GM21737 (cell line): ENCODE data around the gene OPCML.

Source experiments
- ATAC-seq: cut with Tn5 transposase; IDR thresholded peaks from one replicate; pipeline ENCODE4 v1.9.1; 2021; ENCODE audit warnings: mild to moderate bottlenecking, moderate library complexity; ENCODE audit not compliant: unreplicated experiment

Gene OPCML

GRCh38 chr11:132610216-132610615 lies 922.1 kb downstream of the OPCML start:
- no peak for ATAC-seq

GRCh38 chr11:132607575-132607974 lies 924.7 kb downstream of the OPCML start:
- no peak for ATAC-seq

DNA sequence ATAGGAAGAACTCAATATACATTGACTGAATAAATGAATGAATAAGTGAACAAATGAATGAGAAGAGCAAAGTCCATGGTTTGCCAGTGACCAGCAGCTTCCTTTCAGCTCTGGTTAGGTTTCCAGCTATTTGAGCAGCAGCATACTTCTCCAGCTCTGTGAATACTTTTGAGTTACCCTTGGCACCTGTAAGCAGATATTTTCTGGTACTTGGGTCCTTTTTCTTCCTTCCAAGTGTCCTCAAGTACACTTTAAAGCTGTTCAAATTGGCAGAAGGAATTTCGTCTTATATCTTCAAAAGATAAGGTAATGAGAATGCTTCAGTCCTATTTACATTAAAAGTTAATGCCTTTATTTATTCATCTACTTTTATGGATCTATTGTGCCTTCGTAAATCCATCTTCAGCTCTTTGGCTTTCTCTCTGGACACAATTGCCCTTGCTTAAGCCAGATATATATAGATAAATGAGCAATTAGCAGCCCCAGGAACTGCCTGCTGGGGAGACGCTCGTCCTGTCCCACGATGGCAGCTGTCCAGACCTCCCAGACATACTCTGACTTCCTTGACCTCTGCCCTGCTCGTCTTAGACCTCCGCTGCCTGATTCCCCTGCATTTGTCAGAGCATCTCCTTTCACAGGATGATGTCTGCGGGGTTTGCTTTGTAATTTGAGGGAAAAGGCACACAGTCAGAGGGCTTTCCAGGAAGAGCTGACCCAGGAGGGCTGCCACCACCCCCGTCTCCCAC lies 926.3 kb downstream of the OPCML start:
- no peak for ATAC-seq

DNA sequence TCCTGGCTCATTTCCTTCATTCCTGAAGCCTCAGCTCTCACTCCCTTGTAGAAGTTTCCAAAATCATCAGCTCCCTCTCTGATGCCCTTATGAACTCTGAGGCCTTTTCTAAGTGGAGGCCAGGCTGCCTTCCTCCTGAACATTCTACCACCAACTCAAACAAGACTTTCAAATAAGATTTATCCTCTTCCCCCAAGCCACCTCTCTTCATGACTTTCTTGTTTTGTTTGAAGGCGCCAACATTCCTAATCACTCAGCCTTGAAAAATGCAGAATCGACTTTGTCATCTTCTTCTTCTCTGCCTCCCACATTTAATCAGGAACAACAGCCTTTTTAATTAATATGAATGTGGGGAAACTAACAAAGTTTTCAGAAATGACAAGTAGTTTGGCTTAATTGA lies 927.9 kb downstream of the OPCML start:
- ATAC-seq = no peak

DNA sequence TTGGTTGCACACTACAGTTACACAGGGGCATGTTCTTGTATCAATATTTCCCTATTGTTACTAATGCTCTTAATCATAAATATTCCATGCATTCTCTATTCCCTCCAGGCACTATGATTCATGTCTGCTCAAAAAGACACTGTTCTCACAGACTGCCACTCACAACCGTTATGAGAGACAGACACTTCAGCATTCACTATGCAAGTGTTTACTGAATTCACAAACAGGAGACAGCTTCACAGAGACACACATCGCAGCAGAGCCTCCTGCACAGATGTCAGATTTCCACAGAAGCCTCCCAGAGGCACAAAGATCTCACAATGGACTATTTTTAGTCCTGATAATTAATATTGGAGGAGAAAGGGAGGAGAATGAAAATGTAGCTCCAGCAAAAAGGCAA lies 930.4 kb downstream of the OPCML start:
- ATAC-seq = no peak

- no peak for ATAC-seq
Measured at GRCh38 chr11:132595711-132596134, 936.6 kb downstream of the OPCML start.

DNA sequence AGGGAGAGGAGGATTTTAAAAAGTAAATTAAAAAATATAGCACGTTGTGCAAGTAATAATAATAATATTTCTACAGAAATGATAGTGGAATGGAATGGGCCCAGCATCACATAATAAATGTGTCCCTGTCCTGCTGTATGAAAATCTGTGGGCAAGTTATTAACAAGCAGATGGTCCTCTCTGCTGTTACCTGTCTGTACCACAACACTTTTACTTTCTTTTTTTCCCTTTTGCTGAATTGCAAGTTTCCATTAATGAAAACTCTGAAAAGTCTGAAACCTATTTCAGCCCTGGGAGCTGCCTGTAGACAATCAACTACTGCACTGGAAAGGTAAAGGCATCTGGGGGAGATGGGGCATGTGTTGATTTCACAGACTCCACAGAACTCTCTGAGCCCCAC lies 937.1 kb downstream of the OPCML start:
- no peak for ATAC-seq

- no peak for ATAC-seq
Measured at GRCh38 chr11:132590986-132591385, 941.3 kb downstream of the OPCML start.

GRCh38 chr11:132590554-132590953 lies 941.7 kb downstream of the OPCML start:
- ATAC-seq = no peak

DNA sequence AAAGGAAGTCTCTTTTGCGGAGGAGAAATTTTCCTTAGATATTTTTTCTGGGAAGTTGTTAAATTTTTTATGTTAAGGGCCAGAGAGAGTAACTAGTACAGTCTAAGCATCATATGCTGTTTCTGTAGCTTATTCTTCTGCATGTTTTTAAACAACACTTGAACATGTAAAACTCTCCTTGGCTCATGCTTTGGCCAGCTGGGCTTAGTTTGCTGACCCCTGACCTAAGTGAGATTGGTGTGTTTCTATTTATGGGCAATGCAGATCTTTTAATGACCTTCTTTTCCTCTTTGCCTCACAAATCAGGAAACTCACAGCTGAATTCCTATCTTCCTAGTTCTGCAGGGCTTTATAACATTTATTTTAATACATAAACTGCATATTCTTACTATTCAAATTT lies 942.5 kb downstream of the OPCML start:
- no peak for ATAC-seq

DNA sequence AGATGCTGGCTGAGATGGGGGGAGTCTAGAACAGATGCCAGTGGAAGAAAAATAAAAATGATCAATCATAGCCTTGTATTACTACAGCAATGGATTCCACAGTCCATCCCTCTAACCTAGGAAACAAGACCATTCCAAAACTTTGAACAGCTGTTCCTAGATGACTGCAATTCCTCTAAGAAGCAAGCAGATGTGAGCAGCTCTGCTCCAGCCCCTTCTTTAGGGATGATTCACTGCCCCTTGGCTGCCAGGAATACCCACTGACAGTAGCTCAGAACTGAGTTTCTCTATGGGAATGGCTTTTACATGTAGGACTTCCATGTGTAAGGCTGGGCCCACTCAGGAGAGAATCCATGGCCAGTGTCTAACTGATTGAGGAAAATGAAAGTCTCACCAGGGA lies 943.9 kb downstream of the OPCML start:
- ATAC-seq = no peak

- no peak for ATAC-seq
Measured at GRCh38 chr11:132587716-132588115, 944.6 kb downstream of the OPCML start.

DNA sequence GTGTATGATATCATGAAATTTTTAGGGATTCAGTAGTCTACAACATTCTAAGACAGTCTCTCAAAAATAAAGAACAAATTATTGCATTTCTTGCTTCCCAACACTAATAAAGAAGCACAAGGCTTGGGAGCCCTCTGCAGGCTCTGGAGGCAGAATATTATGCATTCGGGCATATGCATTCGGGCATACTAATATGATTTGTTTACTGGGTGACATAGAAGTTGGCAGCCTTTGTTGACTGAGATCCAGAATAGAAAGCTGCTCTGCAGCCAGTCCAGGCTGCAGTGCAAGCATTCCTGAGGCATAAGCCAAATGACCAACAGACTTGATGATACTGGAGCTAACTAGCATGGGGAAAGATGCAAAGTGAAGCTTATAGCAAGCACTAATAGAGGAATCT lies 945.5 kb downstream of the OPCML start:
- no peak for ATAC-seq

GRCh38 chr11:132579634-132580327 lies 952.5 kb downstream of the OPCML start:
- no peak for ATAC-seq

GRCh38 chr11:132579136-132579535 lies 953.2 kb downstream of the OPCML start:
- no peak for ATAC-seq

DNA sequence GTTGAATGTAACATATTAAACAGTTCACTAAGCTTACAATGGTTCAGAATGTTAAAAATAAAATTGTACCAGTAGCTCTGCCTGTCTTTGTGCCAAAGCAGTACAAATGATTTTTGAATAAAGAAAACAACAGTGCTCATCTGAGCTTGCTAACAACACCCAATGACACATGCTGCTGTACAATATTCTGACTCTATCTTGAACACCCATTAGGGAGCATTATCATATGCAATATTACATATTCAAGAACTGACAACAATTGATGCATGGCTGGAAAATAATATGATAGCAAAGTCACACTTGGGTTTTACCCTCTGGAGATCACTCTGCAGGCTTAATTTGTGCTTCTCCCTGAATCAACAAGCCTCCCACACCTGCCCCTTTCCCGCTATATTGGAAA lies 953.7 kb downstream of the OPCML start:
- ATAC-seq = no peak

DNA sequence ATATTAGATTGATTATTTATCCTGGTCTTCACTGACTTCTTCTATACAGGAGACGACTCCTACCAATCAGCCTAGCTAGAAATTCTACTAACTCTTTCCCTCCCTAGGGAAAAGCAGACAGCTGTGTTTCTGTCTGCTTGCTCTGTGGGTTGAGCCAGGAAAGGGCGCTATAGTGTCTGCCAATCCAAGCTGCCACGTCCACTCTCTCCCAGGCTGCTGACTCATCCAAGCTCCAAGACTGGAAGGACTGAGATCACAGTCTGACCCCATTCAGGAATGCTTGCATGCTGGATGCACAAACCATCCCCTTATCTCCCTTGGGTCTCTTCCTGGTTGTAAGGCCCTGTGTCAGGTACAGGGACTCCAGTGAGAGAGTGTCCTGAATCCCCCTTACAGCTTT lies 955.6 kb downstream of the OPCML start:
- no peak for ATAC-seq

DNA sequence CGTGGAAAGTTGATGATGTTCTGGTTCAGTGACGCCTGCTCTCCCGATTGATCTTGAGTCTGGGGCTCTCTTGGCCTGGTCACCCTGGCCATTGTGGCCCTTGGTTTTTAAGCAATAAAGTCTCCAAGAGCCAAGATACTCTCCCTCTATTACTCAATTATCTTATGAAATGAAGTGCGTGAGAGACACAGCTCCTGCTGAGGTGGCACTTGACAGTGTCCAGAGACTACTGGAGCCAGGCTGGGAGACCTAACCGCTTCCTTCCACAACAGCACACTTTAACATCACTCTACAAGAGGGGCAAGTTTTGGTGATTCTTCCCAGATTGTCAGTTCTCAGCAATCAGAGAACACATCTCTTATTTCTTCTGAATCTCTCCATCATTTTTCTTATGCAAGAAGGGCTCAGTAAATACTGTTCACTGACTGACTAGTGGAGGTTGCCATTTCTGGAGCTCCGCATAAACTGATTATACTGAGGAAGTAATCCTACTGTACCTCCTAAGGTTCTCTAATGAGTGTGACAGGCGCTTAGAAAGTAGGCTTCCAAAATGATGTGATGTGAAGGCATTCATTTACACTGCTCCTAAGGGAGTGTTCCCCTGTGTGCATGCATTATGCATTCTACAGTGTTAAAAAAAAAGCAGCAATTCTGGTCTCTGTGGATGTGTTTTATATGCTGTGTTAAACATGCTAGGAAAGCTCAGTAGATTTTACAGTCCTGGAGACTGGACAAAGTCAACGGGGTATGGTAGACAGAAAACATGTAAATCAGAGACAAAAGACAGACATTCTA lies 968.0 kb downstream of the OPCML start:
- no peak for ATAC-seq

DNA sequence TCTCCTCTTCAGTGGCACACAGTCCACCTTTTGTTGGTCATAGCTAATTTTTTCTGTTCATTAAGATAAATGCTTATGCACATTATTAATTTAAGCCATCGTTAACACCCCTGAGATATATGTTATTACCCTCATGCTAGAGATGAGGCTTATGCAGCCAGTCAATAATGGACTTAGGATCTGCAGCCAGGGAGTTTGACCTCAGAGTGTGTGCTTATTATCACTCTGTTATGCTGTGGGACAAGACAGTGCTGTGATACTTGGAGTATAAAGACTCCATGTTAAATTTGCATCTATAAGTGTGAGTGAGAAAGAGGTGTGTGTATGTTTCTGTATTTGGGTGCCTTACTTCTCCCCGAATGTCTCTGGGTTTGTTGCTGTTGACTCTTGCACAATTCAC lies 969.3 kb downstream of the OPCML start:
- ATAC-seq = no peak

- no peak for ATAC-seq
Measured at GRCh38 chr11:132561937-132562336, 970.4 kb downstream of the OPCML start.

- ATAC-seq = no peak
Measured at GRCh38 chr11:132559331-132560036, 972.8 kb downstream of the OPCML start.
